Measurements from ENCODE around the gene OSGIN1.

GRCh38 chr16:83954577-83955016 lies 1.6 kb downstream of the OSGIN1 start:
- TF ChIP-seq POLR2A (IDR thresholded peaks at IDR 0.05; ENCODE audit: low read length): no peak
- no peak for TF ChIP-seq GATA1 (IDR thresholded peaks at IDR 0.05; ENCODE audit: low read depth, low read length)

Measured in erythroblast (primary cell).